ENCODE results near the gene SEC23A.
"Not testable (repeated sequence)": the region's sequence is repeated elsewhere in the genome, so short reads cannot be mapped to it uniquely, and the experiment has no call there.

SEC23A gene

DNA sequence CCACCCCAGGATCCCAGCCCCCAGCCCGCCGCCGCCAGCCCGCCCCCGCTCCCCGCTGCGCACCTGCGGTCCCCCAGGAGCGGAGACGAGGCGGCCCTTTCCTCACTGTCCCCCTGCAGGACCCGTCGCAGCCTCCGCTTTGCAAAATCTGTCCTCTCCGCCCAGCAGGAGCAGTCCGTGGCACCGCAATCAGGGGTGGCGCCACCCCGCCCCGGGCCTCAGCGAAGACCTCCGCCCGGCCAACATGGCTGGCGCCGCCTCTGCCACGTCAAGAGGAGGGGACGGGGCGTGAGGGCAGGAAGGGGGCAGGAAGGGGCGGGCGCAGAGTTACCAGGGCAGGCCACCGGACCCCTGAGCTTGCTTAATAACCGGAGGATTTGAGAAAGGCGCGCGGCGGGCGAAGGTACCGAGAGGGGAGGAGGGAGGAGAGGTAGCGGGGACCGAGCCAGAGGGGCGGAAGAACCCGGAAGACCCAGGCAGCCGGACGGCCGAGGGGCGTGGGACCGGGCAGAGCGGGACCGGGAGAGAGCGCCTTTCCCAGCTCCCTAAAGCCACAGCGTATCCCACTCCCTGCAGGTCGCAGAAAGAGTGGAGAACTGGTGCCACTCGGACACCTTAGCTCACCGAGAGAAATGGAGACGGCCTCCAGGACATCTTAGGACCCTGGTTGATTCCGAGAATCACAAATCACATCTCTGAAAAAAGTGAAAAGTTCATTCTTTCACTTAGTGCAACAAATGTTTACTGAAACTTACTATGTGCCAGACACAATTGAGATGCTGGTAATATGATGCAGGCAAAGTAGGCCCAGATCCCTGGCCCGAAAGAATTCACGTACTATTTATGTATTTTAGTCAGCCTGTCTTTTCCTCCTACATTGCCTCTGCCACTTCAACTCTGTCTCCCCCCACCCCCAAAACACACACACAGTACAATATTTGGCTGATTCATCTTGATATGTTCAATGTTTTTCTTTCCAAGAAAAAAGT, at the start of gene SEC23A:
TSS of gene SEC23A (minus strand) at position 267 of the 989 bp plus-strand sequence. CDS start 7,117 bp downstream, outside the sequence.
- DNase-seq, result peak; percentile 96

DNA sequence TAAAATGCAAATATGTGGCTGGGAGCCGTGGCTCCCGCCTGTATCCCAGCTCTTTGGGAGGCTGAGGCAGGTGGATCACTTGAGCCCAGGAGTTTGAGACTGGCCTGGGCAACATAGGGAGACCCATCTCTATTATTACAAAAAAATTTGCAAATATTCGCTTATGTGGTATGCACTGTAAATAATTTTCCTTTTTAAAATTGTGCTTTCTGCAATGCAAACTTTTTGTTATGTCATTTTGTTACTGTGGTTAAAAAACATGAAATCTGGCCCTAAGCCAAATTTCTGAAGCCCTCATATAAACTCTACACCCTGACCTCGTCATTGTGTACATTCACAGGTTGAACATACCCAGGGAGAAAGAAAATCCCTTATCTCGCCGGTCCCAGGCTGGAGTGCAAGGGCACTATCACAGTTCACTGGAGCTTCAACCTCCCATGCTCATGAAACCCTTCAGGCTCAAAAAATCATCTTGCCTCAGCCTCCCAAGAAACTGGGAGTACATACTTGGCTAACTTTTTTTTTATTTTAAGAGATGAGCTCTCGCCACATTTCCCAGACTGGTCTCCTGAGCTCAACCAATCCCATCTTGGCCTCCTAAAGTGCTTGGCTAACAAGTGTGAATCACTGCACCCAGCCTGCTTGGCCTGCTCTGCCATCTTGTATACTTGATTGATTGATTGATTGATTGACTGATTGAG, 42.4 kb upstream of the SEC23A start:
- no peak for DNase-seq

DNA sequence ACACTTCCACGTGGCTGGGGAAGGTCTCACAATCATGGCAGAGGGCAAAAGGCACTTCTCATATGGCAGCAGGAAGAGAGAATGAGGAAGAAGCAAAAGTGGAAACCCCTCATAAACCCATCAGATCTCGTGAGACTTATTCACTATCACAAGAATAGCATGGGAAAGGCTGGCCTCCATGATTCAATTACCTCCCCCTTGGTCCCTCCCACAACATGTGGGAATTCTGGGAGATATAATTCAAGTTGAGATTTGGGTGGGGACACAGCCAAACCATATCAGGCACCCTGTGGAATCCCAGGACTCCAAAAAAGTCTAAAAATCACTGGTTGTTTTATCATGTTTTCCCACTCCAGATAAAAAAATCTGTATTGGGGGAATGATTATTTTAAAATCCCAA, 40.2 kb upstream of the SEC23A start:
- DNase-seq, result not testable (repeated sequence)

DNA sequence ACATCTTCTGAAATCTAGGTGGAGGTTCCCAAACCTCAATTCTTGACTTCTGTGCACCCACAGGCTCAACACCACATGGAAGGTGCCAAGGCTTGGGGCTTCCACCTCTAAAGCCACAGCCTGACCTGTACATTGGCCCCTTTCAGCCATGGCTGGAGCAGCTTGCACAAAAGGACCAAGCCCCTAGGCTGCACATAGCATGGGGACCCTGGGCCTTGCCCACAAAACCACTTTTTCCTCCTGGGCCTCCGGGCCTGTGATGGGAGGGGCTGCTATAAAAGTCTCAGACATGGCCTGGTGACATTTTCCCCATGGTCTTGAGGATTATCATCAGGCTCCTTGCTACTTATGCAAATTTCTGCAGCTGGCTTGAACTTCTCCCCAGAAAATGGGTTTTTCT, 38.6 kb upstream of the SEC23A start:
- not testable (repeated sequence) for DNase-seq

DNA sequence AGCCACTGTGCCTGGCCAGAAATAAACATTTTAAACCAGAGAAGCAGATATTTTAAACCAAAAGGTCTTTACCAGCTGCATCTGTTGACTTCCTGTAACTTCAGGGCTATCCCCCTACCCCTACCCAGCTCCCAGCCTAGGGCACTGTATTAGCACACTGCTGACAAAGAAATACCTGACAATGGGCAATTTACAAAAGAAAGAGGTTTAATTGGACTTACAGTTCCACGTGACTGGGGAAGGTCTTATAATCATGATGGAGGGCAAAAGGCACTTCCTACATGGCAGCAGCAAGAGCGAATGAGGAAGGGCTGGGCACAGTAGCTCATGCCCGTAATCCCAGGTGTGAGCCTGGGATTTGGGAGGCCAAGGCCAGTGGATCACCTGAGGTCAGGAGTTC, 37.1 kb upstream of the SEC23A start:
- no peak for DNase-seq

DNA sequence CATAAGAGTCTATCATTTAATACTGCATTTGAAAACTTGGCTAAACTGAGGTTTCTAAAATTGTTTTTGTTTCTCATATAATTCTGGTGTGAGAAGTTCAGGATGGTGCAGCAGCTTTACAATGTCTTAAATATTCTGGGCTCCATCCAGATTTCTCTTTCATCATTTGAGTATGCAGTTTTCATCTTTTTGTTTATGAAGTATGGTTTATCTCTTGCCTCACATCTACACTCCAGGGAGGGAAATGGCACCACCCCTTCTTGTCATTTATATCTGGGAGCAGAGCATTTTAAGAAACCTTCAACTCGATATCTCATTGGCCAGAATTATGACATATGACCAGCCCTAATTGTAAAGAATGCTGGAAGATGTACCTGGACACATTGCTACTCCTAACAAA, 35.4 kb upstream of the SEC23A start:
- DNase-seq, result no peak

DNA sequence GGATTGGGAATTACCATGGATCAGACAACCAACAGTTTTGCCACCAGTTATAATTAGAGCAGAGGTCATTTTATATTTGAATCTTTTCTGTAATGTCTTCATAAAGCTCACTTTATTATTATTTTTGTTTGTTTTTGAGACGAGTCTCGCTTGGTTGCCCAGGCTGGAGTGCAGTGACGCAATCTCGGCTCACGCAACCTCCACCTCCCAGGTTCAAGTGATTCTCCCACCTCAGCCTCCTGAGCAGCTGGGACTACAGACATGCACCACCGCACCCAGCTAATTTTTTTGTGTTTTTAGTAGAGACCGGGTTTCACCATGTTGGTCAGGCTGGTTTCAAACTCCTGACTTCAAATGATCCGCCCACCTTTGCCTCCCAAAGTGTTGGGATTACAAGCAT, 34.8 kb upstream of the SEC23A start:
- DNase-seq, result not testable (repeated sequence)

DNA sequence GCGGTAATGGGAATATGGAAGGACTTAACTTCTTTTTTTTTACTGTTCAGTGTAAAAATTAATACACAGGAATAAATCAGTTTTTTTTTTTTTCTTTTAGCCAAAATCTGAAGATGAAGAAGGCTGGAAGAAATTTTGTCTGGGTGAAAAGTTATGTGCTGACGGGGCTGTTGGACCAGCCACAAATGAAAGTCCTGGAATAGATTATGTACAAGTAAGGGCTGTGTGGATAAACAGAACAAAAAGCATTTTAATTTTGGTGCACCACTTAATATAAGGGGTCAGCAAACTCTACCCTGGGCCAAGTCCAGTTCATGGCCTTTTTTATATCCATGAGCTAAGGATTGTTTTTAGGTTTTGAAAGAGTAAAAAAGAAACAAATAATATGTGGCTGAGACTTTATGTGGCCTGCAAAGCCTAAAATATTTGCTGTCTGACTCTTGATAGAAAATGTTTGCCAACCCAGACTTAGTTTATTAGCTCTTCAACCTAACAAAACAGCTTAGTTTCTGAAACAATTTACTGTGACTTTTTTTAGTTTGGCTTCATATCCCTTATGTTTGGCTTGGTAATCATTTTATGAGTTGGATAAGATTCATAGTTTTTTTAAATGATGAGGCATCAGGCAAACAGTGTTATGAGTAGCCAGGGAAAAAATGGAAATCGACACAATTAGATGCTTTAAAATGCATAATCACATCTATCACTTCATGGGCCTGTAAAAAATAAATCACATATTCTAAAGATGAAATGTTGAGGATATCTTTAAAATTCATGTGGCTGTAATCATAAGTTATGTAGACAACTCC, 19.5 kb upstream of the SEC23A start:
- no peak for DNase-seq

DNA sequence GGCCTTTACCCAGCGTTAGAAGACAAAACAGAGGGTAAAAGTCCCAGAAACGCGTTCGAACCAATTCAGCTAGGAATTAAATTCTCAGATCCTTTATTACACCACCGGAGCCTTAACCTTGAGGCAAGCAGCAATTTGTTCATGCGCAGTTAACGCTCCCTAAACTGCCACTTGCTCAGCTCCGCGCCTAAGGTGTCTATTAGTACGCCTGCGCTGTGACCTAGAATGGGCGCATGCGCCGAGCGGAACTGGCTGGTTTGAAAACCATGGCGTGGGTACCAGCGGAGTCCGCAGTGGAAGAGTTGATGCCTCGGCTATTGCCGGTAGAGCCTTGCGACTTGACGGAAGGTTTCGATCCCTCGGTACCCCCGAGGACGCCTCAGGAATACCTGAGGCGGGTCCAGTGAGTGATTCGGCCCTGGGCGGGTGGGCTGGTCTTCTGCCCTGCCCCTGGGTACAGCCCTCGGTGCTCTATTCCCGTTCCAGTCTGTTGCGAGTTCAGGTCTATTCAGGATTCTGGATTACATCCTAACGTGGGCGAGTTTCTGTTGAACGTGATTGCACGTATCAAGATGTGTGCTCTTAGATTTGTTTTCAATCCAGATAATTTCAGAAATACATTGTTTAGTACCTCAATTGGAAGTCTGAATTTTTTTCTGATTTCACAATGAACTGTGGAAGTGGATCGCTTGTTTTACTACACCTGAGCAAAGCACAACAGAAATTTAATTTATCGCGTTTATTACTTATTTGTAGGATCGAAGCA, 11.2 kb upstream of the SEC23A start, which contains the start of gene GEMIN2:
TSS of gene GEMIN2 (plus strand) at position 251 of the 766 bp plus-strand sequence. CDS start at position 267, 16 bp downstream.
- peak; percentile 94 for DNase-seq

DNA sequence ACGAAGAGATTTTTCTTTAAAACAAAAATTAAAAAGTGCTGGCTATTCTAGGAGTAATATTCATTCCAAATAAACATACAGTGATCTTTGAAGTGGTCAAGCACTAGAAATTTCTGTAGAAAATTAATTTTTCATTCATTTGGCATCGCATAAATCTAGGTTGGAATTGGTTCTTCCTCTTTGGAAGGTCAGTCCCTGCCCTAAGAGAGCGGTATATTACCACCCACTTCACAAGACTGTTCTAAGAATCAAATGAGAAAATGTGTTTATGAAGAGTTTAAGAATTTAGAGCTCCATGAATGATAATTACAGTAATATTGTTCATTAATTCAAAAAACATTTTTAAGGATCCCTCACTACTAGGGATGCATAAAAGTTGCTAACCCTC, 10.6 kb upstream of the SEC23A start:
- no peak for DNase-seq

DNA sequence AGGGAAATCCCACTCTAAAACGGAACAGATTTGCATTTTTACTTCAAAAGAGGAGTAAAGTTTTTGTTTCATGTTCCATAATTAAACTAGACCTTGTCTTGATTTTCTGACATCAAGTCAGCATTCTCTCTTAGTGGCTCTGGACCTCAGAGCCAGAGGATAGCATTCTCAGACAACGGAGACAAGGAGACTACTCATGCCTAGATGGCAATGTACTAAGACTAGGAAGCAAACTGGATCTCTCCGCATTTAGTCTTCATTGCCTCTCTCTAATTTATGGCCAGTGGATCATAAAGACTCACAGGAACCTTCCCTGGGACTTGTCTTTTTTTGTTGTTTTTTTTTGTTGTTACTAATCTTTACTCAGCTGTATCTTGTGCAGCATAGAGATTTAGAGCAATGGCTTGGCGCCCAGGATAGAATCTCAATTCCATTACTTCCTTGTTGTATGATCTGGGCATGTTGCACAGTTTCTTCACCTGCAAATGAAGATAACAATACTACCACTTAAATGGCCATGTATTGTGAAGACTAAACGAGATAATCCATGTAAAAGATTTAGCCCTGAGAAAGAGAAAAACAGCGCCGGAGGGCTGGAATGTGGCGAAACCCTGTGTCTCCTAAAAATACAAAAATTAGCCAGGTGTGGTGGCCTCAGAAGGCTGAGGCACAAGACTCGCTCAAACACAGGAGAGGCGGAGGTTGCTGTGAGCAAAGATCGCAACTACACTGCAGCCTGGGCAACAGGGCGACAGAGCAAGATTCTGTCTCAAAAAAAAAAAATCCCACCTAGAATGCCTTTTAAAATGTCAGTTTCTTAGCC, 7.1 kb upstream of the SEC23A start:
- no peak for DNase-seq

DNA sequence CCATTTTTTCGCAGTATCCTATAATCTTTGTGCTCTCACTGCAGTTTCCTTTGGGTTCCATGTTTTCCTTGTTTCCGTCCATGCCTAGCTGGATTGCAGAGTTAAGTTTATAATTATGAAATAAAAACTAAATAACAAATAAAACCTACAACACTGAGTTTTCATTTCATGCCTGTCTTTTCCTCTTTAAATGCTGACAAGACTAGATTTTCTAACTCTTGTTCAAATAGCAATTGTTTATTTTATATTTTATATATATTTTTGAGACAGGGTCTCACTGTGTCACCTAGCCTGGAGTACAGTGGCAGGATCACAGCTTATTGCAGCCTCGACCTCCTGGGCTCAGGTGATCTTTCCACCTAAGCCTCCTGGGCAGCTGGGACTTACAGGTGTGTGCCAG, 5.8 kb upstream of the SEC23A start:
- no peak for DNase-seq

DNA sequence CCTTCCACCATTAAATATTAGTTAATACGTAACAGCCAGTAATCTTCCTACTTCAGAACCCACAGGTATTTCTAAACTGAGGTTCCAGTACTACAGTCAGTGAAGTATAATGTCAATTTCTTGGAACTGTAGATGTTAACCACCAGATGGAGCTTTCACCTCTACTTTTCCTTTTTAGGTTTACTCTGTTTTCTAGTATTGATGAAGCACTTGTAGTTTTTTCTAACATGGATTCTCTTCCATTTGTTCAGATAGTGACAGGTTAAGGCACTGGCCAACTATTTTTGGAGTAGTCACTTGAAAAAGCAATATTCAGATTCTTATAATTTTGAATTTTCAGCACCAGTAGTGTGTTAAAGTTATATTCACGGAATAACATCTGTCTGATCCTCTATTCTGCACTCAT, 4.6 kb upstream of the SEC23A start:
- DNase-seq, result no peak

DNA sequence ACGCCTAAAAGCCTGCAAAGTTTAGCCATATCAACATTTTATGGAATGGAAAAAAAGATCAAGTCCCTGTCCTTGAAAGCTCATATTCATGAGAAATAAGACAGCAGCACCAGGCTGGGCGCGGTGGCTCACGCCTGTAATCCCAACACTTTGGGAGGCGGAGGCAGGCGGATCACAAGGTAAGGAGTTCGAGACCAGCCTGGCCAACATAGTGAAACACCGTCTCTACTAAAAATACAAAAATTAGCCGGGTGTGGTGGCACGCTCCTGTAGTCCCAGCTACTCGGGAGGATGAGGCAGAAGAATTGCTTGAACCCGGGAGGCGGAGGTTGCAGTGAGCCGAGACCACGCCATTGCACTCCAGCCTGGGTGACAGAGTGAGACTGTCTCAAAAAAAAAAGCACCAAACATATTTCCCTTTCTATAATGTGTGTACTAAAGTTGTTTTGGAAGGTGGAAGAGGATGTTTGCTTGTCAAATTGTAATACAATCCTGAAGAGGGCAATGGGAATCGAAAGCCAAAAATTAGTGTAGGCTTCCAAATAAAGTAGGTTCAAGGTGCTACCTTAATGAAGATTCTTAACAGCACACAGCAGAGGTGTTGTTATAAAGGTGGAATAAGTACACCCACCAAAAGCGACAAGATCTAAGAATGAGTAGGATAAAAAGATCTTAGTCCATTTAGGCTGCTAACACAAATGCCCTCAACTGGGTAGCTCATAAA, 1.2 kb upstream of the SEC23A start:
- DNase-seq, result not testable (repeated sequence)

DNA sequence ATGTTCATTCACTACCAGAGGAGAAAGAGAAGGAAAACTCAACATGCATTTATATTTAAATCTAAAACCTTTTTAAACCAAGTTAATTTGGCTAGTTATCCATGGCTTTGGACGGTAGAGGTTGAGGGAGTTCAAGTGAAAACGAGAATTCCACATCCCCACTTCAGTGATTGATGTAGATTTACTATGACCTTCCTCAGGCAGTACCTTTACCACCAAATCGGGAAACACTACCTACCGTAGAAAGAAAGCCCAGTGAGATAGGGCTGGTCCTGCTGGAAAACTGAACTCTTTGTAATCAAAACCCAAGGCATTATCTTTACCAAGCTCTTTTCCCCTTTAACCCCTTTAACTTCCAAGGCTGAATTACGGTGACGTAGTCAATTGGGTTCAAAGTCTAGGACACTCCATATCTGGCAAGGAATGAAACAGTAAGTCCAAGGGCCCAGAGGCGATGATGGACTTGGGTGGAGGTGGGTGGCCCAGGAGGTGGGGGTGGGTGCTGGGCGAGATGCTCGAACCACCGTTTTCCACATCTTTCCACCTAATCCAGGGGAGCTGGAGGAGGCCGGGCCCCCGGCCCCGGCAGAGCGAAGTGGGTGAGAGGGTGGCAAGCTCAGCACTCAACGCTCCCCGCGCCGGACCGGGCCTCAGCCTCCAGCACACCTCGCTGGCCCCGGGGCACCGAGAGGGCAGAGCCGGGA, 618 bp downstream of the SEC23A start:
- no peak for DNase-seq

DNA sequence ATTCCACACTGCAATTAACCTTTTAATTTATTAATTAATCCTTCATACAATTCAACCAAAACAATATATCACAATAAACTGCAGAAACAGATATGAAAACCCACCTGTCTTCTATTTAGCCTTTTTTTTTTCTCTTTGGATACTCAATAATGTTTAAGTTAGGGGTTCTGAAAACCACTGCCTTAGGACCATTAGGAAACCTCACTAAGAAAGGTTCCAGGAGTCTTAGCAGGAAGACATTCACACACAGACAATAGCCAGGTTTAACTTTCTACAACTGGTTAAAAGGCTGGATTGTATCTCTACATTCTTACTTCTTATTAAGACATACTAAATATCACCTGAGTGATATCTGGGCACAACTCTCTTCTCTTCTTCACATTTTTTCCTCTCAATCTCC, 3.3 kb downstream of the SEC23A start:
- no peak for DNase-seq

DNA sequence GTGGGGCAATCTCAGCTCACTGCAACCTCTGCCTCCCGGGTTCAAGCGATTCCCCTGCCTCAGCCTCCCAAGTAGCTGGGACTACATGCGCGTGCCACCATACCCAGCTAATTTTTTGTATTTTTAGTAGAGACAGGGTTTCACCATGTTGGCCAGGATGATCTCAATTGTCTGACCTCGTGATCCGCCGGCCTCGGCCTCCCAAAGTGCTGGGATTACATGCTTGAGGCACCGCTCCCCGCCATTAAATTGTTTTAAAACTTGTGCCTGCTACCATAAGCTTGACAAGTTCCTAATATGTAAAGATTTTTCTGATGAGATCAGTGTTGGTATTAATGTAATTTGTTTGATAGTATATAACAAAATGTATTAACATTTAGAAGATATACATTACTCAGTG, 3.8 kb downstream of the SEC23A start:
- not testable (repeated sequence) for DNase-seq

DNA sequence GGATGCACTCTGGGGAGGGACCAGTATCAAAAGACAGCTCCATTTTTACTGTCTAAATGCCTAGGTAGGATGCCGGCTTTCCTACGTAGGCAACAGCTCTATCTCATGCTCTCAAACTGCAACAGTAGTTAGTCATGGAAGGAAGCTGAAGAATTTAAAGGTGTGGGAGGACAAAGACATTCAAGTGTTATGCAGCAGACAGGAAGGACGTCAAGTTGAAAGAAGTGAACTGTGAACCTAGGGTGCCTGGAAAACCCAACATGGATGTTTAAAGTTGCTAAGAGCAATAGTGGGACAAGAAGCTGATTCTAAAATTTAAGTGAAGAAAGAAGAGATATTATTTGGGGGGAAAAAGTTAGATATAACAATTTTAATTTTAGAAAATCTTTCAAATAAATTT, 5.9 kb downstream of the SEC23A start:
- DNase-seq, result no peak

DNA sequence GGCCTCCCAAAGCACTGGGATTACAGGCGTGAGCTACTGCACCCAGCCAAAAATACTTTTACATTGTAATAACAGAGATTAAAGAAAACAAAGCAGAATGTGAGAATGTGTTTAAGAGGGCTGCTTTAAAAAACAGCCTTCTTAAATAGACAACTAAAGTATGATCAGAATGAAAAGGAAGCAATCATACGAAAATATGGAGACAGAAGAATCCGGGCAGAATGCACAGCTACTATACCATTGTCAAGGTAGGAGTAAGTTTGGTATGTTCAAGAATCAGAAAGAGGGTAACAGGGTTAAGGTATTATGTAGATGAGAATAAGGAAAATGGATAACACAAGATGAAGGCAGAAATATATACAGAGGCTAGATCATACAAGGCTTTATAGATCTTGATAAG, 8.5 kb downstream of the SEC23A start:
- no peak for DNase-seq

DNA sequence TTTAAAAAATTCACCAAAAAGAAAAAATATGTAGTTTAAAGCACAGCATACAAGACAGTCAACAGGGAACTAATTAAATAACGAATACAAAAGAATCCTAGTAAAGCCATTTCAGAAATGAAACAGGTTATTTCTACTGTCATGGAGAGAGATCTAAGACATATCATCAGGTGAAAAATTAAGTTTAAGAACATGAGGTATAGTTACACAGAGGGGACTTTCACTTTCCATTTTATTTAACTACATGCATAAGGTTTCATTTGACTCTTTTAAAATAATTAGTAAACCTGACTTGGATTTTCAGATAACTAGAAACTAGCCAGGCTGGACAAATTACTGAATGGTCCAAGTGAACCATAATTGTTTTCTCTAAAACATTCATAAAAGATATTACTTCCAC, 11.3 kb downstream of the SEC23A start:
- no peak for DNase-seq

Measured in femur (tissue), 1 donor.